Loucy (cell line): ENCODE measurements around the gene CFAP92.

Experiments used
- EZH2phosphoT487 ChIP-seq: fragments of 200-600 bp; IDR thresholded peaks from 2 replicates; pipeline ENCODE4 v1.6.1; 2018; ENCODE audit warnings: antibody characterized with exemption, mild to moderate bottlenecking, moderate library complexity, borderline replicate concordance
- TF ChIP-seq, protein P1 (sequence below): fragments of 200-600 bp; sonication (generic); conservative IDR thresholded peaks from 2 replicates; pipeline ENCODE4 v1.5.1; 2014; ENCODE audit warnings: mild to moderate bottlenecking, antibody characterized with exemption, low read length

DNA sequence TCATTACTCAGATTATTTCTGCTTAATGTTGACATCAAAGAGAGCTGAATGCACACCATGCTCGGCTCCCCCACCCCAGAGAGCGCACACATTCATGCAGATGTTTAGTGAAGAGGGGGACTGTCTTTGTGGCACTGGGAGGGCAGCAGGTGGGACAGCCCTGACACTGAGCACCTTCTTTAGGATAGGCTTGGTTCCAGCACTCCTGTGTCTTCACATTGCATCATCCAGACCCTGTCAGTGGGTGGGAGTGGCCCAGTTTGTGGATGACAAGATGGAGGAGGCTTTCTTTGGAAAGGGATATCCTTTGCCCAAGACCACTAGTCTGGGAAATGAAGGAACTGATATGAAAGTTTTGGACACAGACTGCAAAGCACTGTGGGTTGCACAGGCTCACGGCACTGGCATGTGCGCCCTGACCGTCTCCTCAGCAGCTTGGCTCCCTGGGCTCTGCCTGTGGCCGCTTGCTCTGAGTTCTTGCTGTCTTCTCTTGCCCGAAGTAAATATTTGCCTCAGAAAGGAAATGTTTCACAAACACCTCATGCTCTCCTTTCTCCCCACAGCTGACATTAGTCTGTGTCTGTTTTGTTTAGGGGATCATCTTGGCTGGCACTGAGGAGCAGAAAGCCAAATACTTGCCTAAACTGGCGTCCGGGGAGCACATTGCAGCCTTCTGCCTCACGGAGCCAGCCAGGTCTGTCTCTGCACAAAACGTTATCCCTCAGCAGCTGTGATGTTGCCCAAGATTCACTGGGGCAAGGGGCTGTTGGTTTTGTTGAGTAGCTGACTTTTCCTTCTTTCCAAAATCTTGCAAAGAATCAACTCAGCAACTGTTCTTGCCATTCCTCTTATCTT lies 97.8 kb downstream of the CFAP92 start:
- TF ChIP-seq, protein P1, sequence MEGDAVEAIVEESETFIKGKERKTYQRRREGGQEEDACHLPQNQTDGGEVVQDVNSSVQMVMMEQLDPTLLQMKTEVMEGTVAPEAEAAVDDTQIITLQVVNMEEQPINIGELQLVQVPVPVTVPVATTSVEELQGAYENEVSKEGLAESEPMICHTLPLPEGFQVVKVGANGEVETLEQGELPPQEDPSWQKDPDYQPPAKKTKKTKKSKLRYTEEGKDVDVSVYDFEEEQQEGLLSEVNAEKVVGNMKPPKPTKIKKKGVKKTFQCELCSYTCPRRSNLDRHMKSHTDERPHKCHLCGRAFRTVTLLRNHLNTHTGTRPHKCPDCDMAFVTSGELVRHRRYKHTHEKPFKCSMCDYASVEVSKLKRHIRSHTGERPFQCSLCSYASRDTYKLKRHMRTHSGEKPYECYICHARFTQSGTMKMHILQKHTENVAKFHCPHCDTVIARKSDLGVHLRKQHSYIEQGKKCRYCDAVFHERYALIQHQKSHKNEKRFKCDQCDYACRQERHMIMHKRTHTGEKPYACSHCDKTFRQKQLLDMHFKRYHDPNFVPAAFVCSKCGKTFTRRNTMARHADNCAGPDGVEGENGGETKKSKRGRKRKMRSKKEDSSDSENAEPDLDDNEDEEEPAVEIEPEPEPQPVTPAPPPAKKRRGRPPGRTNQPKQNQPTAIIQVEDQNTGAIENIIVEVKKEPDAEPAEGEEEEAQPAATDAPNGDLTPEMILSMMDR = no peak
- TF ChIP-seq EZH2phosphoT487 = no peak
